Glutamatergic neuron (in vitro differentiated cells): ENCODE measurements around the gene NAV2. TPM values are rescaled to one million over a fixed set of nuclear protein-coding genes. Genes with fewer than 3 reads are reported as not detected.

Experiments used
- DNase-seq: peaks from one replicate; pipeline ENCODE4 v3.0.0; 2022
- H3K27ac Mint-ChIP-seq: one replicate; pipeline ENCODE4 v1.8.0; 2020; ENCODE audit warnings: mild to moderate bottlenecking, mixed read lengths, inconsistent platforms; ENCODE audit not compliant: unreplicated experiment
- H3K27me3 Mint-ChIP-seq: one replicate; pipeline ENCODE4 v1.8.0; 2020; ENCODE audit warnings: mild to moderate bottlenecking, moderate library complexity, mixed read lengths, inconsistent platforms; ENCODE audit not compliant: unreplicated experiment
- H3K36me3 Mint-ChIP-seq: one replicate; pipeline ENCODE4 v1.8.0; 2020; ENCODE audit warnings: mild to moderate bottlenecking, mixed read lengths, inconsistent platforms; ENCODE audit not compliant: unreplicated experiment
- H3K4me1 Mint-ChIP-seq: one replicate; pipeline ENCODE4 v1.8.0; 2020; ENCODE audit warnings: mild to moderate bottlenecking, low read depth, mixed read lengths, inconsistent platforms; ENCODE audit not compliant: unreplicated experiment
- H3K4me3 Mint-ChIP-seq: one replicate; pipeline ENCODE4 v1.8.0; 2020; ENCODE audit warnings: mild to moderate bottlenecking, mixed read lengths, inconsistent platforms; ENCODE audit not compliant: unreplicated experiment
- H3K9me3 Mint-ChIP-seq: one replicate; pipeline ENCODE4 v1.8.0; 2020; ENCODE audit warnings: mild to moderate bottlenecking, moderate library complexity, mixed read lengths, inconsistent platforms; ENCODE audit not compliant: unreplicated experiment
- total RNA-seq: library from RNA; stranded (reverse); fragmentation: NEBNext Ultra II Directional; extraction: Animal tissue kit (Norgen Biotek cat#: 25700); gene quantifications from one replicate; pipeline ENCODE4 v1.2.1, GENCODE V29; 2021; ENCODE audit not compliant: unreplicated experiment
- TF ChIP-seq, protein P1 (sequence below): fragments of 200-600 bp; sonication (generic); IDR thresholded peaks from one replicate; pipeline ENCODE4 v1.5.0; 2021; ENCODE audit not compliant: partially characterized antibody, unreplicated experiment

NAV2 gene
- total RNA-seq, 1 donor from 2014 or later: 117 TPM

DNA sequence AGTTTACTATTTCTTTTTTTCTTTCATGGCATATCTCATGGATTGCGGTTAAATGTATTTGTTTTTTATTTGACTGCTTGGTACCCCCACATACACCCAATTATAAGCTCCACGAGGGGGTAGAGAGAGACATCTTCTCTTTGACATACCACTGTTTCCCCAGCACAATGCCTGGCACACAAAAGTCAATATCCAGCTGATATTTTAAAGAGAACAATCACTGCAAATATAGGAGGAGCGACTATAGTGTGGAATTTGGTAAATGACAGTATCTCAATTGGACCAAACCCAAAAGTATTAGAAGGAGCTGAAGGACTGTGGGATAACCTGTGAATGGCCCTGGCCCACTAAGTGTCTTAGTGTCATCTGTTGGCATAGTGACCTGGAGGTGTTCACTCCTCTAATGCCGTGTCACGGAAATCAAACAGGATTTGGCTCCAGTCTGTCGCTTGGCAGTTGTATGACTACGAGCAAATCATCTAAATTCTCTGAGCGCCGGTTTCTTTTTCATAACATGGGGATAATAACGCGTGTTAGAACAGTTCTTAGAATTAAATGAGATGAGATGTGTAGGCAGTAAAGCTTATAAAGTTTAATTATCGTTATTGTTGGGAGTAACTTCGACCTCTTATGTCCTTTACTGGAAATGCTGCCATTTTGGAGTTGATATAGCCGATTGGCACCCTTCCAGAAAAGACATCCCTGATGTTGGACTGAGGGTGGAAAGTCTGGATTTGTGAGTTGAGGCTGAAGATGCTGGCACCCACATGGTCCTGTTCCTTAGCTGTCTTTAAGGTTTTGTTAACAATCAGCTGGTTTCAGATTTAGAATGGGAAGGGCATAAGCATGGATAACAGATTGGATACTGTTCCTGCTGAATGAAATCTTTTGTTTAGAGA is 303.1 kb downstream of the NAV2 start:
- Mint-ChIP-seq H3K4me1 (peaks cover 7% of the 10 kb centered on the region), H3K27me3 (no peaks in the 10 kb centered on the region), H3K9me3 (no peaks in the 10 kb centered on the region), H3K27ac (no peak overlapping the region), H3K4me3 (no peak overlapping the region), H3K36me3 (no peaks in the 10 kb centered on the region)
- no peak for DNase-seq
- TF ChIP-seq, protein P1, sequence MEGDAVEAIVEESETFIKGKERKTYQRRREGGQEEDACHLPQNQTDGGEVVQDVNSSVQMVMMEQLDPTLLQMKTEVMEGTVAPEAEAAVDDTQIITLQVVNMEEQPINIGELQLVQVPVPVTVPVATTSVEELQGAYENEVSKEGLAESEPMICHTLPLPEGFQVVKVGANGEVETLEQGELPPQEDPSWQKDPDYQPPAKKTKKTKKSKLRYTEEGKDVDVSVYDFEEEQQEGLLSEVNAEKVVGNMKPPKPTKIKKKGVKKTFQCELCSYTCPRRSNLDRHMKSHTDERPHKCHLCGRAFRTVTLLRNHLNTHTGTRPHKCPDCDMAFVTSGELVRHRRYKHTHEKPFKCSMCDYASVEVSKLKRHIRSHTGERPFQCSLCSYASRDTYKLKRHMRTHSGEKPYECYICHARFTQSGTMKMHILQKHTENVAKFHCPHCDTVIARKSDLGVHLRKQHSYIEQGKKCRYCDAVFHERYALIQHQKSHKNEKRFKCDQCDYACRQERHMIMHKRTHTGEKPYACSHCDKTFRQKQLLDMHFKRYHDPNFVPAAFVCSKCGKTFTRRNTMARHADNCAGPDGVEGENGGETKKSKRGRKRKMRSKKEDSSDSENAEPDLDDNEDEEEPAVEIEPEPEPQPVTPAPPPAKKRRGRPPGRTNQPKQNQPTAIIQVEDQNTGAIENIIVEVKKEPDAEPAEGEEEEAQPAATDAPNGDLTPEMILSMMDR: no peak

DNA sequence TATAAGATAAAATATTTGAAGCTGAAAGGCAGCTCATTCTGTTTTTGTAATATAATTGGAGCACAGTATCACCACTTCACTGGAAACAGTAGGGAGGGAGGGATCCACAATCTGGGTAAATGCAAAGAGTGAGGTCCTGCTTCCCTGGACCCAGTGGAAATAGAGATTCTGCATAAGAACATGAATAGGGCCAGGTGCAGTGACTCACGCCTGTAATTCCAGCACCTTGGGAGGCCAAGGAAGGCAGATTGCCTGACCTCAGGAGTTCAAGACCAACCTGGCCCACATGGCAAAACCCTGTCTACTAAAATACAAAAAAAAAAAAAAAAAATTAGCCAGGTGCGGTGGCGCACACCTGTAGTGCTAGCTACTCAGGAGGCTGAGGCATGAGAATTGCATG is 303.9 kb downstream of the NAV2 start:
- no peak overlapping the region for H3K4me3 Mint-ChIP-seq
- no peaks in the 10 kb centered on the region for H3K9me3 Mint-ChIP-seq
- H3K4me1 Mint-ChIP-seq: peaks cover 10% of the 10 kb centered on the region
- TF ChIP-seq, protein P1: no peak
- no peaks in the 10 kb centered on the region for H3K36me3 Mint-ChIP-seq
- H3K27me3 Mint-ChIP-seq: peaks cover under 1% of the 10 kb centered on the region
- no peak overlapping the region for H3K27ac Mint-ChIP-seq
- DNase-seq: no peak

DNA sequence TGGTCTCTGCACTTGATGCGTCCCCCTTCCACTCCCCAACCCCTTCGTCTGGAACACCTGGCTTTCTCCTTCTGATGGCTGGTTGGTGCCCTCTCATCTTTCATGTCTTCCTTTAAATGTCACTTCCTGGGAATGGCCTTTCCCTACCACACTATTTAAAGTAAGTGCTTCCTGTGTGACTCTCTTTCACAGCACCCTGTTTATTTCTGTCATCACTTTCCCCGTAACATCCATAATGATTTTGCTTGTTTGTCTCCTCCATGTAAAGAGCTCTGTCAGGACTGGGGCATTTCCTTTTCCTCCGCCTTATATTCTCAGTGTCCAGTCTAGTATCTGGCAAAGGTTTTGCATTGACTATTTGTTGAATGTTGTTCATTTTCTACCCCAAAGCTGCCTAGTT is 304.7 kb downstream of the NAV2 start:
- TF ChIP-seq, protein P1: no peak
- Mint-ChIP-seq H3K36me3 (no peaks in the 10 kb centered on the region), H3K9me3 (no peaks in the 10 kb centered on the region), H3K27me3 (peaks cover 3% of the 10 kb centered on the region), H3K27ac (no peak overlapping the region), H3K4me3 (no peak overlapping the region), H3K4me1 (peaks cover 16% of the 10 kb centered on the region)
- no peak for DNase-seq

DNA sequence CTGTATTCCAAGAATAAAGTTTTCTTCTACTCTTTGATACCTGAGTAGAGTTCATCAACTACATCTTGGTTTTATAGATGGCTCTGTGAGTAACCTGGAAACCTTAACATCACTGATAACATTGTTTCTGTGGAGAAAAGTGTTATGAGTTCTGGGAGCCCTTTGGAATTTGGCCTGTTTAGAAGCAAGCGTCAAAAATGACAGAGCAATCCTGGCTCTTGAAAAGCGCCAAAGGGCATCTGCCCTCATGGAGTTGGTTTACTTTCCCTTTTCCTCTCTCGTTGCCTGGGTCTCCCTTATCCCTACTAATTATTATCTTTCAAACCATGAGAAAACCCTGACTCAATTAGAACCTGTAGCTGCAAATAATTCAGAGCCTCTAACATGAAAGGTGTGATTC is 307.6 kb downstream of the NAV2 start:
- Mint-ChIP-seq H3K4me3 (no peak overlapping the region), H3K36me3 (no peaks in the 10 kb centered on the region), H3K4me1 (peaks cover 19% of the 10 kb centered on the region), H3K9me3 (no peaks in the 10 kb centered on the region), H3K27me3 (peaks cover 3% of the 10 kb centered on the region), H3K27ac (no peak overlapping the region)
- DNase-seq: no peak
- TF ChIP-seq, protein P1: no peak

DNA sequence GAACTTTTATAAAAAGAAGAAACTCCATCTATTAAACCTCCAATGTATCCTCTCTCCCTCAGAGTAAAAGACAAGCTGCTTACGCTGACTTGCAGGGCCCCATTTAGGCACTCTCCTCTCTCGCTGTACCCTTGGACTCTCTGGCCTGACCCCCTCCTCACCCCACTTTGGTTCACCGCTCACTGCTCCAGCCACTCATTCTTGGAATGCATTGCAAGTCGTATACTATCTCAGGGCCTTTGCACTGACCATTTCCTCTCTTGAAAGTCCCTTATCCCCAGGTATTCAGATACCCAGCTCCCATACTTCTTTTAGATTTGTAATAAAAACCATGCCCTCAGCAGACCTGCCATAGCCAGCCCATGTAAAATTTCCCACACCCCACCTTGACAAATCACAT is 308.1 kb downstream of the NAV2 start:
- H3K27ac Mint-ChIP-seq: no peak overlapping the region
- H3K4me3 Mint-ChIP-seq: no peak overlapping the region
- peaks cover 21% of the 10 kb centered on the region for H3K4me1 Mint-ChIP-seq
- no peaks in the 10 kb centered on the region for H3K9me3 Mint-ChIP-seq
- peaks cover 5% of the 10 kb centered on the region for H3K27me3 Mint-ChIP-seq
- TF ChIP-seq, protein P1: no peak
- no peaks in the 10 kb centered on the region for H3K36me3 Mint-ChIP-seq
- no peak for DNase-seq
